ENCODE data around the gene ZNF296. TPM values are rescaled to one million over a fixed set of nuclear protein-coding genes. Genes with fewer than 3 reads are reported as not detected.
"Not testable (repeated sequence)": the region's sequence is repeated elsewhere in the genome, so short reads cannot be mapped to it uniquely, and the experiment has no call there.

ZNF296 gene
- total RNA-seq, 1 experiment from 2014 or later = 3.9 TPM

GRCh38 chr19:45107621-45108150 lies 31.4 kb upstream of the ZNF296 start:
- Histone ChIP-seq H3K9ac (ENCODE audit: low read length) (no peak overlapping the region), H3K9me3 (ENCODE audit: low read length) (no peaks in the 10 kb centered on the region), H4K20me1 (ENCODE audit: insufficient read depth, low read depth, low read length) (peaks cover 10% of the 10 kb centered on the region; the same call in 1 of the 2 replicates), H3K9me2 (replicated peaks; ENCODE audit: insufficient read depth, low read length) (no peaks in the 10 kb centered on the region), H3K27ac (ENCODE audit: low read length) (no peak overlapping the region), H3K4me1 (ENCODE audit: low read length) (peaks cover 38% of the 10 kb centered on the region), H3K27me3 (ENCODE audit: low read length) (no peaks in the 10 kb centered on the region), H3K4me3 (ENCODE audit: low read length) (no peak overlapping the region), H3K36me3 (ENCODE audit: insufficient read depth, low read length) (no peaks in the 10 kb centered on the region), H3K79me2 (ENCODE audit: low read length) (peaks cover 91% of the 10 kb centered on the region), H2AFZ (ENCODE audit: low read length) (no peak overlapping the region), H3K4me2 (ENCODE audit: low read depth, low read length, poor library complexity, severe bottlenecking) (no peak overlapping the region)
- DNase-seq = no peak

- H3K27me3 ChIP-seq (ENCODE audit: low read length); H3K27ac ChIP-seq (ENCODE audit: low read length); H3K4me3 ChIP-seq (ENCODE audit: low read length); DNase-seq; H3K9me3 ChIP-seq (ENCODE audit: low read length); H3K9me2 ChIP-seq (replicated peaks; ENCODE audit: insufficient read depth, low read length); H2AFZ ChIP-seq (ENCODE audit: low read length); H3K9ac ChIP-seq (ENCODE audit: low read length); H3K4me2 ChIP-seq (ENCODE audit: low read depth, low read length, poor library complexity, severe bottlenecking); H3K36me3 ChIP-seq (ENCODE audit: insufficient read depth, low read length): not testable (repeated sequence)
- H3K79me2 ChIP-seq (ENCODE audit: low read length) = peaks cover 91% of the 10 kb centered on the region
- H4K20me1 ChIP-seq (ENCODE audit: insufficient read depth, low read depth, low read length) = peaks cover 13% of the 10 kb centered on the region; the same call in 1 of the 2 replicates
- peaks cover 48% of the 10 kb centered on the region for H3K4me1 ChIP-seq (ENCODE audit: low read length)
Observed at GRCh38 chr19:45106363-45106762, 30.1 kb upstream of the ZNF296 start.

GRCh38 chr19:45104658-45105349 lies 28.5 kb upstream of the ZNF296 start:
- H3K27ac ChIP-seq (ENCODE audit: low read length) = no peak overlapping the region
- H3K9me2 ChIP-seq (replicated peaks; ENCODE audit: insufficient read depth, low read length) = no peaks in the 10 kb centered on the region
- H3K9me3 ChIP-seq (ENCODE audit: low read length) = no peaks in the 10 kb centered on the region
- no peaks in the 10 kb centered on the region for H3K36me3 ChIP-seq (ENCODE audit: insufficient read depth, low read length)
- no peak overlapping the region for H3K4me2 ChIP-seq (ENCODE audit: low read depth, low read length, poor library complexity, severe bottlenecking)
- H4K20me1 ChIP-seq (ENCODE audit: insufficient read depth, low read depth, low read length) = peaks cover 25% of the 10 kb centered on the region; the same call in 1 of the 2 replicates
- H3K4me1 ChIP-seq (ENCODE audit: low read length) = peaks cover 43% of the 10 kb centered on the region
- DNase-seq = no peak
- peaks cover 93% of the 10 kb centered on the region for H3K79me2 ChIP-seq (ENCODE audit: low read length)
- H3K4me3 ChIP-seq (ENCODE audit: low read length) = no peak overlapping the region
- H3K27me3 ChIP-seq (ENCODE audit: low read length) = no peaks in the 10 kb centered on the region
- H3K9ac ChIP-seq (ENCODE audit: low read length) = no peak overlapping the region
- H2AFZ ChIP-seq (ENCODE audit: low read length) = no peak overlapping the region

GRCh38 chr19:45103508-45104319 lies 27.4 kb upstream of the ZNF296 start:
- Histone ChIP-seq H3K27me3 (ENCODE audit: low read length) (no peaks in the 10 kb centered on the region), H3K27ac (ENCODE audit: low read length) (peak overlapping the region; percentile 52), H3K9me3 (ENCODE audit: low read length) (no peaks in the 10 kb centered on the region), H3K4me3 (ENCODE audit: low read length) (peak overlapping the region; percentile 43; the same call in 1 of the 2 replicates), H3K79me2 (ENCODE audit: low read length) (peaks cover 93% of the 10 kb centered on the region), H4K20me1 (ENCODE audit: insufficient read depth, low read depth, low read length) (peaks cover 25% of the 10 kb centered on the region), H3K4me2 (ENCODE audit: low read depth, low read length, poor library complexity, severe bottlenecking) (peak overlapping the region; percentile 63), H3K36me3 (ENCODE audit: insufficient read depth, low read length) (no peaks in the 10 kb centered on the region), H2AFZ (ENCODE audit: low read length) (no peak overlapping the region), H3K9me2 (replicated peaks; ENCODE audit: insufficient read depth, low read length) (no peaks in the 10 kb centered on the region), H3K4me1 (ENCODE audit: low read length) (peaks cover 38% of the 10 kb centered on the region), H3K9ac (ENCODE audit: low read length) (peak overlapping the region; percentile 35)
- peak; percentile 72 for DNase-seq

- peak overlapping the region; percentile 35 for H3K9ac ChIP-seq (ENCODE audit: low read length)
- no peaks in the 10 kb centered on the region for H3K9me3 ChIP-seq (ENCODE audit: low read length)
- no peaks in the 10 kb centered on the region for H3K9me2 ChIP-seq (replicated peaks; ENCODE audit: insufficient read depth, low read length)
- H3K79me2 ChIP-seq (ENCODE audit: low read length) = peaks cover 94% of the 10 kb centered on the region
- no peaks in the 10 kb centered on the region for H3K27me3 ChIP-seq (ENCODE audit: low read length)
- H3K4me3 ChIP-seq (ENCODE audit: low read length) = peak overlapping the region; percentile 43; the same call in 1 of the 2 replicates
- H3K36me3 ChIP-seq (ENCODE audit: insufficient read depth, low read length) = no peaks in the 10 kb centered on the region
- peaks cover 34% of the 10 kb centered on the region for H3K4me1 ChIP-seq (ENCODE audit: low read length)
- peaks cover 25% of the 10 kb centered on the region for H4K20me1 ChIP-seq (ENCODE audit: insufficient read depth, low read depth, low read length)
- H3K27ac ChIP-seq (ENCODE audit: low read length) = peak overlapping the region; percentile 52
- H2AFZ ChIP-seq (ENCODE audit: low read length) = no peak overlapping the region
- DNase-seq = peak; percentile 75
- H3K4me2 ChIP-seq (ENCODE audit: low read depth, low read length, poor library complexity, severe bottlenecking) = peak overlapping the region; percentile 63
Observed at GRCh38 chr19:45103156-45103507, 26.9 kb upstream of the ZNF296 start.

- peak overlapping the region; percentile 43; the same call in 1 of the 2 replicates for H3K4me3 ChIP-seq (ENCODE audit: low read length)
- no peak overlapping the region for H2AFZ ChIP-seq (ENCODE audit: low read length)
- peak overlapping the region; percentile 52 for H3K27ac ChIP-seq (ENCODE audit: low read length)
- peak overlapping the region; percentile 63 for H3K4me2 ChIP-seq (ENCODE audit: low read depth, low read length, poor library complexity, severe bottlenecking)
- no peaks in the 10 kb centered on the region for H3K9me3 ChIP-seq (ENCODE audit: low read length)
- H3K79me2 ChIP-seq (ENCODE audit: low read length) = peaks cover 93% of the 10 kb centered on the region
- no peaks in the 10 kb centered on the region for H3K27me3 ChIP-seq (ENCODE audit: low read length)
- peaks cover 28% of the 10 kb centered on the region for H3K4me1 ChIP-seq (ENCODE audit: low read length)
- no peaks in the 10 kb centered on the region for H3K36me3 ChIP-seq (ENCODE audit: insufficient read depth, low read length)
- peak overlapping the region; percentile 35 for H3K9ac ChIP-seq (ENCODE audit: low read length)
- H4K20me1 ChIP-seq (ENCODE audit: insufficient read depth, low read depth, low read length) = peaks cover 27% of the 10 kb centered on the region
- no peak for DNase-seq
- H3K9me2 ChIP-seq (replicated peaks; ENCODE audit: insufficient read depth, low read length) = no peaks in the 10 kb centered on the region
Observed at GRCh38 chr19:45102481-45102880, 26.2 kb upstream of the ZNF296 start.

GRCh38 chr19:45101806-45102205 lies 25.5 kb upstream of the ZNF296 start:
- Histone ChIP-seq H3K36me3 (ENCODE audit: insufficient read depth, low read length) (no peaks in the 10 kb centered on the region), H3K4me3 (ENCODE audit: low read length) (no peak overlapping the region), H3K9me2 (replicated peaks; ENCODE audit: insufficient read depth, low read length) (no peaks in the 10 kb centered on the region), H3K4me2 (ENCODE audit: low read depth, low read length, poor library complexity, severe bottlenecking) (no peak overlapping the region), H3K4me1 (ENCODE audit: low read length) (peaks cover 28% of the 10 kb centered on the region), H3K79me2 (ENCODE audit: low read length) (peaks cover 93% of the 10 kb centered on the region), H3K27ac (ENCODE audit: low read length) (no peak overlapping the region), H4K20me1 (ENCODE audit: insufficient read depth, low read depth, low read length) (peaks cover 27% of the 10 kb centered on the region), H3K9me3 (ENCODE audit: low read length) (no peaks in the 10 kb centered on the region), H3K27me3 (ENCODE audit: low read length) (no peaks in the 10 kb centered on the region), H3K9ac (ENCODE audit: low read length) (0 out of 2 replicates have a peak overlapping the region, but pooled peaks have one; percentile 35), H2AFZ (ENCODE audit: low read length) (no peak overlapping the region)
- no peak for DNase-seq

- no peaks in the 10 kb centered on the region for H3K27me3 ChIP-seq (ENCODE audit: low read length)
- H3K9ac ChIP-seq (ENCODE audit: low read length) = 0 out of 2 replicates have a peak overlapping the region, but pooled peaks have one; percentile 5
- peaks cover 28% of the 10 kb centered on the region for H3K4me1 ChIP-seq (ENCODE audit: low read length)
- DNase-seq = no peak
- no peak overlapping the region for H2AFZ ChIP-seq (ENCODE audit: low read length)
- H3K27ac ChIP-seq (ENCODE audit: low read length) = no peak overlapping the region
- H3K4me3 ChIP-seq (ENCODE audit: low read length) = no peak overlapping the region
- peaks cover 97% of the 10 kb centered on the region for H3K79me2 ChIP-seq (ENCODE audit: low read length)
- no peaks in the 10 kb centered on the region for H3K9me3 ChIP-seq (ENCODE audit: low read length)
- H4K20me1 ChIP-seq (ENCODE audit: insufficient read depth, low read depth, low read length) = peaks cover 35% of the 10 kb centered on the region
- H3K36me3 ChIP-seq (ENCODE audit: insufficient read depth, low read length) = no peaks in the 10 kb centered on the region
- no peak overlapping the region for H3K4me2 ChIP-seq (ENCODE audit: low read depth, low read length, poor library complexity, severe bottlenecking)
- no peaks in the 10 kb centered on the region for H3K9me2 ChIP-seq (replicated peaks; ENCODE audit: insufficient read depth, low read length)
Observed at GRCh38 chr19:45100846-45101252, 24.6 kb upstream of the ZNF296 start.

All from Karpas-422 (cell line).